Endothelial cell (in vitro differentiated cells): ENCODE measurements around the gene KRT15. TPM values are rescaled to one million over a fixed set of nuclear protein-coding genes. Genes with fewer than 3 reads are reported as not detected.

ENCODE experiments used
- DNase-seq: peaks from one replicate; pipeline ENCODE4 v3.0.0; 2021; ENCODE audit warnings: low spot score
- H3K27ac Mint-ChIP-seq: one replicate; pipeline ENCODE4 v1.8.0; 2021; ENCODE audit warnings: mixed read lengths, inconsistent platforms; ENCODE audit not compliant: unreplicated experiment
- H3K27me3 Mint-ChIP-seq: one replicate; pipeline ENCODE4 v1.8.0; 2021; ENCODE audit warnings: mild to moderate bottlenecking, moderate library complexity, mixed read lengths, inconsistent platforms; ENCODE audit not compliant: unreplicated experiment
- H3K36me3 Mint-ChIP-seq: one replicate; pipeline ENCODE4 v1.8.0; 2021; ENCODE audit warnings: mild to moderate bottlenecking, low read depth, mixed read lengths, inconsistent platforms; ENCODE audit not compliant: unreplicated experiment
- H3K4me1 Mint-ChIP-seq: one replicate; pipeline ENCODE4 v1.8.0; 2021; ENCODE audit warnings: mild to moderate bottlenecking, mixed read lengths, inconsistent platforms; ENCODE audit not compliant: unreplicated experiment
- H3K4me3 Mint-ChIP-seq: one replicate; pipeline ENCODE4 v1.8.0; 2021; ENCODE audit warnings: mild to moderate bottlenecking, mixed read lengths, inconsistent platforms; ENCODE audit not compliant: unreplicated experiment
- H3K9me3 Mint-ChIP-seq: one replicate; pipeline ENCODE4 v1.8.0; 2021; ENCODE audit warnings: mixed read lengths, inconsistent platforms; ENCODE audit not compliant: unreplicated experiment
- total RNA-seq: library from RNA; stranded (reverse); fragmentation: NEBNext Ultra II Directional; extraction: Animal tissue kit (Norgen Biotek cat#: 25700); gene quantifications from one replicate; pipeline ENCODE4 v1.2.1, GENCODE V29; 2021; ENCODE audit not compliant: unreplicated experiment
- TF ChIP-seq, protein P1 (sequence below): fragments of 200-600 bp; sonication (generic); IDR thresholded peaks from one replicate; pipeline ENCODE4 v1.5.0; 2021; ENCODE audit warnings: antibody characterized with exemption; ENCODE audit not compliant: unreplicated experiment

Gene KRT15
- total RNA-seq, 1 donor from 2014 or later = not detected

DNA sequence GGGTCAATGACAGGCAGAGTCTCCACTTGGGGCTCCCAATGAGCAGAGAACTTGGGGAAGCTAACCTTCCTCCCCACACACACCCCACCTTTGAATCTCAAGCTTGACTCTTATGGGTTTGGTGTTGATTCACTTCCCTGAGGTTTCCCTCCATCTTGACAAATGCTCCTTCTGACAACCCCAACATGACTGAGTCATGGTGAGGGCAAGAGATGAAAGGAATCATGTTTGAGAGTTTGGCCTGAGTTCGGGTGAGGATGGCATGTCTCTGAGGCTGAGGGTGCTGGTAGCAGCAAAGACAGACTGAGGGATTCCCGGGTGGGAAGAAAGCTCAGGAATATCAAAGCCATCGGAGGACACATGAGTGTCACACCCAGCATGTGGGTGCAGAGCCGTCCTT lies 34.5 kb upstream of the KRT15 start:
- Mint-ChIP-seq H3K27ac (no peak overlapping the region), H3K36me3 (no peaks in the 10 kb centered on the region), H3K4me3 (no peak overlapping the region), H3K9me3 (no peaks in the 10 kb centered on the region), H3K4me1 (peaks cover 3% of the 10 kb centered on the region), H3K27me3 (peaks cover 8% of the 10 kb centered on the region)
- DNase-seq = no peak
- TF ChIP-seq, protein P1, sequence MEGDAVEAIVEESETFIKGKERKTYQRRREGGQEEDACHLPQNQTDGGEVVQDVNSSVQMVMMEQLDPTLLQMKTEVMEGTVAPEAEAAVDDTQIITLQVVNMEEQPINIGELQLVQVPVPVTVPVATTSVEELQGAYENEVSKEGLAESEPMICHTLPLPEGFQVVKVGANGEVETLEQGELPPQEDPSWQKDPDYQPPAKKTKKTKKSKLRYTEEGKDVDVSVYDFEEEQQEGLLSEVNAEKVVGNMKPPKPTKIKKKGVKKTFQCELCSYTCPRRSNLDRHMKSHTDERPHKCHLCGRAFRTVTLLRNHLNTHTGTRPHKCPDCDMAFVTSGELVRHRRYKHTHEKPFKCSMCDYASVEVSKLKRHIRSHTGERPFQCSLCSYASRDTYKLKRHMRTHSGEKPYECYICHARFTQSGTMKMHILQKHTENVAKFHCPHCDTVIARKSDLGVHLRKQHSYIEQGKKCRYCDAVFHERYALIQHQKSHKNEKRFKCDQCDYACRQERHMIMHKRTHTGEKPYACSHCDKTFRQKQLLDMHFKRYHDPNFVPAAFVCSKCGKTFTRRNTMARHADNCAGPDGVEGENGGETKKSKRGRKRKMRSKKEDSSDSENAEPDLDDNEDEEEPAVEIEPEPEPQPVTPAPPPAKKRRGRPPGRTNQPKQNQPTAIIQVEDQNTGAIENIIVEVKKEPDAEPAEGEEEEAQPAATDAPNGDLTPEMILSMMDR = no peak

DNA sequence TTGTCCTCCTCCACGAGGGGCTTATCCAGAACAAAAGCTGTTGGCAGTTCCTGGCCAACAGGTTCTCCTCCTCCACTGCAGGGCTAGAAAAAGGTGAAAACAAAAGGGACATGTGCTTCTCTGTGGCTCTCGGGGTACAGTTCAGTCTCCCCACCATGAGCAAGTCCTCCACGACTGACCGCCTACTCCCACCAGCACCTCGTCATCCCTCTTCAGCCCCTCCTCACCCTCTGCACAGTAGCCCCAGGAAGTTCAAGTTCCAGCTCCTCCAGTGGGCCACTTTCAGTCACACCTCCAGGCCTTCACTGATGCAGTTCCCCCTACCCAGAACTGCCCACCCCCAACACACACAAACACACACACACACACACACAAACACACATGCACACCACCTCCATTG lies 33.8 kb upstream of the KRT15 start:
- peaks cover 3% of the 10 kb centered on the region for H3K4me1 Mint-ChIP-seq
- no peak overlapping the region for H3K4me3 Mint-ChIP-seq
- no peaks in the 10 kb centered on the region for H3K36me3 Mint-ChIP-seq
- peaks cover 8% of the 10 kb centered on the region for H3K27me3 Mint-ChIP-seq
- H3K9me3 Mint-ChIP-seq = no peaks in the 10 kb centered on the region
- no peak overlapping the region for H3K27ac Mint-ChIP-seq
- TF ChIP-seq, protein P1 = no peak
- DNase-seq = no peak

DNA sequence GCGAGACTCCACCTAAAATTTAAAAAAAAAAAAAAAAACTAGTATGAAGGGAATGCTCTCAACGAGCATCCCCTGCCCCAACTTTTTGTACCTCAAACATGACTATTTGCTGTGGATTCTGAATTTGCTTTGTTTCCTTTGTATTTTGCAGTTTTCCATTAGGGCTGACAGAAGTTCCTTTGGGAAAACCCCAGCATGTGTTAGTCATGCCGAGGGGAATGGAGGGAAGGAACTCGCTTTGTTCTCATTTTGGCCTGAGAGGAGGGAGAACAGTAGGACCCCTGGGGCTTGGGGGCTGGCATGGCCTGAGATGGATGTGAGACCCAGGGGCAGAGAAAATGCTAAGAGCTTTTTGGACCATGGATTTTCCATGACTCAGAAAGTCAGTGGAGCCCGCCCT lies 32.7 kb upstream of the KRT15 start:
- DNase-seq = no peak

DNA sequence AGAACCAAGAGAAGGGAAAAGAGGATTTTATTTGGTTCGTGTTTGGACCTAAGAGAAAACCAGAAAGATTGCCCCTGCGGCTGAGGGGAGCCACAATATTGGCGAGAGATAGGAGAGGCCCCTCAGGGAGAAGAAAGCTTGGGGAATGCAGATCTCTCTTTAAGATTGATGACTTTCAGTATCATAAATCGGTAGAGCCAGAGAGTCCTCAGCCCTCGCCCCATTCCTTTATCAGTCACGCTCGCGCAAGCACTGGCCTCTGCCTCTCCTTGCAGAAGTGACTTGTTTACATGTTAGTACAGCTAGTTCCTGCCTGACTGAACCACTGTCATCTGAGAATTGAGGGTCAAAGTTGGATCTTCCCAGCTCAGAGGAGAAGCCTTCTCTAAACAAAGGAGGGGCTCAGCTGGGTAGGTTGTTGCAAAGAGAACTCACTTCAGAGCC lies 30.9 kb upstream of the KRT15 start:
- Mint-ChIP-seq H3K36me3 (no peaks in the 10 kb centered on the region), H3K27me3 (peaks cover 10% of the 10 kb centered on the region), H3K27ac (no peak overlapping the region), H3K4me3 (no peak overlapping the region), H3K4me1 (peaks cover 3% of the 10 kb centered on the region), H3K9me3 (no peaks in the 10 kb centered on the region)
- TF ChIP-seq, protein P1 = no peak
- DNase-seq = no peak

More for the DNA sequence above, 32.7 kb upstream of the KRT15 start:
- TF ChIP-seq, protein P1 = no peak
- Mint-ChIP-seq H3K36me3 (no peaks in the 10 kb centered on the region), H3K4me1 (peaks cover 3% of the 10 kb centered on the region), H3K9me3 (no peaks in the 10 kb centered on the region), H3K27me3 (peaks cover 8% of the 10 kb centered on the region), H3K27ac (no peak overlapping the region), H3K4me3 (no peak overlapping the region)

DNA sequence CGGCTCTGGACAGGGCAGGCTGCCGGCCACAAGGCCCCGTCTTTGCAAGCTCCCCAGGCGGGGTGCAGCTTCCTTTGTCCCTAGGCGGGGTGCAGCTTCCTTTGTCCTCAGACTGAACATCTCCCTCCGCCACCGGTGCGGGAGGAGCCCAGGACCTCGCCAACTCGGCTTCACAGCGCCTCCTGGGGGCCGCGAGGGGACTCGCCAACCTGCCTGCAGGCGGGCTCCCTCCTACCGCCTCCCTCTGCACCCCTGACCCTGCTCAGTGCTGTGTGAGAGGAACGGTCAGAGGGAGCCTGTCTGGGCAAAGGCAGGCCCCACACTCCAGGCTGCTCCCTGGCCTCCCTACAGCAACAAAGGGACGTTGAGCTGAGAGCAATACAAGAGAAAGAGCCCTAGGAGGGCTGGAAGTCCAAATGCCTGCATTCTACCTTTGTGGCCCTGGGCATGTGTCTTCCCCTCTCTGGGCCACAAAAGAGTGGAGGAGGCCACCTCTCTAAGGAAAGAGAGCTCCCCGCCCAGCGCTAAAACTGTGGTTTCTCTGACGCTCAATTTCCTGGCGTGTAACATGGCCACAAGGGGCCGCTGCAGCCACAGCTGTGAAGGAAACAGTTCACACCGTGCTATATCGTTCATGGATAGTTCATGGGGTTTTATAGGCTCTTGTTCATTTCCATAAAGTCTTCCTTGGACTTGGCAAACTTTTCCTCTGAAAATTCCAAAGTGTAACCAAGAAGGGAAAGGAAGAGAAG lies 30.3 kb upstream of the KRT15 start:
- Mint-ChIP-seq H3K4me3 (no peak overlapping the region), H3K9me3 (no peaks in the 10 kb centered on the region), H3K4me1 (peaks cover 3% of the 10 kb centered on the region), H3K27me3 (peaks cover 10% of the 10 kb centered on the region), H3K36me3 (no peaks in the 10 kb centered on the region), H3K27ac (peak overlapping the region; percentile 30)
- TF ChIP-seq, protein P1 = peak; percentile 81
- DNase-seq = peak; percentile 87
